Mesenchymal stem cell (in vitro differentiated cells and primary cell): ENCODE measurements around the gene MRNIP.

Source experiments
- DNase-seq: peaks from one replicate; pipeline ENCODE4 v3.0.0-alpha.2; 2013
- H2AFZ ChIP-seq: one replicate; pipeline ENCODE4 v1.6.1; 2013; ENCODE audit warnings: low read depth, mild to moderate bottlenecking, control low read depth, inconsistent platforms, low read length, moderate library complexity
- H2AK5ac ChIP-seq: 2 replicates; pipeline ENCODE4 v1.6.1; 2013; ENCODE audit warnings: low read length, moderate library complexity, mild to moderate bottlenecking, inconsistent platforms; ENCODE audit not compliant: severe bottlenecking
- H2BK120ac ChIP-seq: one replicate; pipeline ENCODE4 v1.6.1; 2013; ENCODE audit warnings: low read depth, mild to moderate bottlenecking, inconsistent platforms, low read length, moderate library complexity
- H2BK12ac ChIP-seq, 2 experiments: one replicate each; pipeline ENCODE4 v1.6.1; 2013; ENCODE audit warnings: inconsistent platforms in 2 of 2, low read length in 2 of 2, mild to moderate bottlenecking in 2 of 2, moderate library complexity in 2 of 2, control low read depth in 1 of 2
- H2BK15ac ChIP-seq: one replicate; pipeline ENCODE4 v1.6.1; 2013; ENCODE audit warnings: mild to moderate bottlenecking, low read depth, inconsistent platforms; ENCODE audit not compliant: poor library complexity, severe bottlenecking
- H2BK5ac ChIP-seq: 2 replicates; pipeline ENCODE4 v1.6.1; 2013; ENCODE audit warnings: low read depth, mild to moderate bottlenecking, low read length, control low read depth, inconsistent platforms; ENCODE audit not compliant: poor library complexity, severe bottlenecking
- H3K14ac ChIP-seq, 2 experiments: one replicate each; pipeline ENCODE4 v1.6.1; 2013; ENCODE audit warnings: inconsistent platforms in 2 of 2, low read length in 2 of 2, control low read depth in 1 of 2, mild to moderate bottlenecking in 1 of 2, moderate library complexity in 1 of 2
- H3K18ac ChIP-seq, 2 experiments: one replicate each; pipeline ENCODE4 v1.6.1; 2013; ENCODE audit warnings: inconsistent platforms in 2 of 2, low read length in 2 of 2, control low read depth in 1 of 2, low read depth in 1 of 2, mild to moderate bottlenecking in 1 of 2
- H3K23ac ChIP-seq, 2 experiments: one replicate each; pipeline ENCODE4 v1.6.1; 2013; ENCODE audit warnings: inconsistent platforms in 2 of 2, low read length in 2 of 2, mild to moderate bottlenecking in 2 of 2, moderate library complexity in 2 of 2, control low read depth in 1 of 2
- H3K27ac ChIP-seq: 2 replicates; pipeline ENCODE4 v1.5.1; 2013; ENCODE audit warnings: mild to moderate bottlenecking, moderate library complexity, low read length, control low read depth, inconsistent platforms; ENCODE audit not compliant: poor library complexity, severe bottlenecking
- H3K27me3 ChIP-seq, 2 experiments: 2 replicates each; pipeline versions ENCODE4 v1.6.1 to v1.7.0; 2013; ENCODE audit warnings: low read length in 2 of 2, mild to moderate bottlenecking in 2 of 2, moderate library complexity in 2 of 2, control low read depth in 1 of 2, inconsistent platforms in 1 of 2; ENCODE audit not compliant: control insufficient read depth in 1 of 2, insufficient read depth in 1 of 2
- H3K36me3 ChIP-seq, 2 experiments: 2 replicates each; pipeline versions ENCODE4 v1.6.1 to v1.7.0; 2013; ENCODE audit warnings: low read length in 2 of 2, control low read depth in 1 of 2, inconsistent platforms in 1 of 2, low read depth in 1 of 2, mild to moderate bottlenecking in 1 of 2; ENCODE audit not compliant: insufficient read depth in 2 of 2, control insufficient read depth in 1 of 2
- H3K4ac ChIP-seq, 2 experiments: one replicate each; pipeline ENCODE4 v1.6.1; 2013; ENCODE audit warnings: inconsistent platforms in 2 of 2, low read length in 2 of 2, mild to moderate bottlenecking in 2 of 2, moderate library complexity in 2 of 2, control low read depth in 1 of 2, low read depth in 1 of 2
- H3K4me1 ChIP-seq: 2 replicates; pipeline ENCODE4 v1.6.1; 2013; ENCODE audit warnings: low read depth, low read length, control low read depth; ENCODE audit not compliant: control insufficient read depth, insufficient read depth
- H3K4me2 ChIP-seq: 2 replicates; pipeline ENCODE4 v1.6.1; 2013; ENCODE audit warnings: low read length, mild to moderate bottlenecking, inconsistent platforms; ENCODE audit not compliant: poor library complexity, severe bottlenecking
- H3K4me3 ChIP-seq, 2 experiments: 2 replicates each; pipeline versions ENCODE4 v1.5.1 to v1.7.0; 2013; ENCODE audit warnings: low read length in 2 of 2, mild to moderate bottlenecking in 2 of 2, control low read depth in 1 of 2, low read depth in 1 of 2; ENCODE audit not compliant: insufficient read depth in 1 of 2
- H3K79me1 ChIP-seq: replicated peaks from 2 replicates; pipeline ENCODE4 v1.6.1; 2013; ENCODE audit warnings: mild to moderate bottlenecking, control low read depth, low read length, inconsistent platforms; ENCODE audit not compliant: poor library complexity, severe bottlenecking
- H3K9ac ChIP-seq: 2 replicates; pipeline ENCODE4 v1.7.0; 2013; ENCODE audit warnings: mild to moderate bottlenecking, low read length, moderate library complexity
- H3K9me3 ChIP-seq: 2 replicates; pipeline ENCODE4 v1.7.0; 2013; ENCODE audit warnings: mild to moderate bottlenecking, low read length; ENCODE audit not compliant: control insufficient read depth
- H4K8ac ChIP-seq: one replicate; pipeline ENCODE4 v1.6.1; 2013; ENCODE audit warnings: inconsistent platforms, mild to moderate bottlenecking, low read length, moderate library complexity
- H4K91ac ChIP-seq: one replicate; pipeline ENCODE4 v1.6.1; 2013; ENCODE audit warnings: mild to moderate bottlenecking, low read length, inconsistent platforms
- WGBS: methylation state at CpG from one replicate; pipeline ENCODE4 v1.1.7; 2013; ENCODE audit warnings: mixed read lengths; 5-methylcytosine and 5-hydroxymethylcytosine counted together

MRNIP gene

DNA sequence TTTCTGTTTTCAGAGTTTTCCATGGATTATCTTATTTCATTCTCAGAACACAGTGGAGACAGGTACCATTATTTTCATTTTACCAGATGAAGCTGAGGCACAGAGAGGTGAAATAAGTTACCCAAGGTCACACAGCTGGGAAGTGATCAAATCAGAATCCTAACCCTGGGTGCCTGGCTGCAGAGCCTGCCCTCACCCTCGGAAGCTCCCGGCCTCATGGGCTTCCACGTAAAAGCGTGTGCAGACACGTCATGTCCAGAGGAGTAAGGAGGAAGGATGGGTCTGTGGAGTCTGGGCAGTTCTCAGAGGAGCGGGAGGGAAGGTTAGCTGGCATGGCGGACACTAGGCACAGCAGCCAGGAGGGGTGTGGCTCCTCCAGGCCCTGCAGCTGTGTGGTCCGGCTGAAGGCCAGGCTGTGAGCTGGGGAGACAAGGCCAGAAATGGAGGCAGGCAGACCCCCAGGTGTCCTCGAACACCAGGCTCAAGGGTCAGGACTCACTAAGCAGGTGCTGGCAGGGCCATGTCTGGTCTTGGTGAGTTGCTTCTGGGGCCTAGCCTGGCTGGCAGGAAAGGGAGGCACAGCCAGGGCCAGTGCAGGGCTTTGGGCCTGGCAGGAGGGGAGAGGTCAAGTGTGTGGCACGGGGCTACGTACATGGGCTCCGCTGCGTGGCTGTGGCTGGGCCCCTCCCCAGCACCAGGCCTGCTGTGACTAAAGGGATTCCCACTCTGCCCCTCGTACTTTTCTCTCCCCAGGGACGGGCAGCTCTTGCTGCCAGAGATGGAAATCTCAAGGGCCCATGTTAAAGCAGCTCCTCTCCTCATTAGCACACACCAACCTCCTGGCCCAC lies 43.5 kb upstream of the MRNIP start:
- no peak overlapping the region for H3K27ac ChIP-seq
- peaks cover 14% of the 10 kb centered on the region for H3K4me1 ChIP-seq
- DNase-seq = no peak
- no peak overlapping the region for H3K14ac ChIP-seq
- no peaks in the 10 kb centered on the region for H3K27me3 ChIP-seq
- H3K9me3 ChIP-seq = no peaks in the 10 kb centered on the region
- H3K4me2 ChIP-seq = no peak overlapping the region
- peaks cover 72 to 76% of the 10 kb centered on the region in 2 experiments for H3K36me3 ChIP-seq
- peak overlapping the region; percentile 39 for H4K8ac ChIP-seq
- no peak overlapping the region for H3K9ac ChIP-seq
- peak overlapping the region in 1 of 2 experiments; percentile 48 for H3K23ac ChIP-seq
- no peak overlapping the region for H3K18ac ChIP-seq
- peak overlapping the region; percentile 57 for H2BK15ac ChIP-seq
- H2BK5ac ChIP-seq = no peak overlapping the region
- H2AFZ ChIP-seq = no peak overlapping the region
- no peak overlapping the region for H2BK12ac ChIP-seq
- H3K4me3 ChIP-seq = peak overlapping the region in 1 of 2 experiments; percentile 22
- H4K91ac ChIP-seq = no peak overlapping the region
- H3K4ac ChIP-seq = no peak overlapping the region
- H2BK120ac ChIP-seq = no peak overlapping the region
- no peak overlapping the region for H2AK5ac ChIP-seq
- peaks cover 60% of the 10 kb centered on the region for H3K79me1 ChIP-seq
- WGBS = 96% methylated on average over 15 of the region's 15 CpGs

DNA sequence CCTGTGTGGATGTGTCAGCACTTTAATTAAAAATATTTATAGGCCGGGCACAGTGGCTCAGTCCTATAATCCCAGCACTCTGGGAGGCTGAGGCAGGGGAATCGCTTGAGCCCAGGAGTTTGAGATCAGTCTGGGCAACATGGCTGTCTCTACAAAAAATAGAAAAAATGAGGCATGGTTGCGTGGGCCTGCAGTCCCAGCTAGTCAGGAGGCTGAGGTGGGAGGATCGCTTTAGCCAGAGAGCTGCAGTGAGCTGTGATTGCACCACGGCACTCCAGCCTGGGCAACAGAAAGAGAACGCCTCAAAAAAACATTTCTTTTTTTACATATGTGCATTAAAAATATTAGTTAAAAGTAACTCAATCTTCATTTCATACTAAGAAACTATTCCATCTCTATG lies 42.8 kb upstream of the MRNIP start:
- Histone ChIP-seq H4K91ac (no peak overlapping the region), H3K79me1 (peaks cover 58% of the 10 kb centered on the region), H2BK15ac (no peak overlapping the region), H3K4me3 (no peak overlapping the region), H2BK5ac (no peak overlapping the region), H3K9ac (no peak overlapping the region), H3K9me3 (no peaks in the 10 kb centered on the region), H2BK12ac (no peak overlapping the region), H3K18ac (no peak overlapping the region), H3K4me2 (no peak overlapping the region), H3K27ac (no peak overlapping the region), H2AFZ (no peak overlapping the region), H3K27me3 (no peaks in the 10 kb centered on the region), H3K4ac (no peak overlapping the region), H3K4me1 (peaks cover 7% of the 10 kb centered on the region), H2BK120ac (no peak overlapping the region), H3K14ac (no peak overlapping the region), H4K8ac (no peak overlapping the region), H3K36me3 (peaks cover 72 to 80% of the 10 kb centered on the region in 2 experiments), H2AK5ac (no peak overlapping the region), H3K23ac (no peak overlapping the region)
- WGBS = over 99% methylated on average over 4 of the region's 6 CpGs
- no peak for DNase-seq

DNA sequence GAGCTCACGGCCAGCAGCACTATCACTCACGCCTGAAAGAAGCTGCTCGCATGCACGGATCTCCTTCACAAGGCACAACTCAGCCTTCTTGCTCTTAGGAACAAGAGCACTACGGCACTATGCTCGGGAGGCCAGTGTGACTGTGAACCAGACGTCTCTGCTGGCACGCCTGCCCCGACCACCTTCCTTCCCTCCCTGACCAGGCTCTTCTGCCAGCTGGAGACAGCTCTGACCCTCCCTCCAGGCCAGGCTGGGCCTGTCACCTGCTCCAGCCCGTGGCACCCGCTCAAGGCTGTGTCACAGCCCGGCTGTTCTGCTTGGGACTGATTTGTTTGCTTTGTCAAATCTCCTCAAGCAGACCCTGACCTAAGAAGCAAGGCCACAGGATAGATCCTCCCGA lies 42.1 kb upstream of the MRNIP start:
- Histone ChIP-seq H3K9me3 (no peaks in the 10 kb centered on the region), H3K79me1 (peaks cover 54% of the 10 kb centered on the region), H4K91ac (no peak overlapping the region), H2BK5ac (no peak overlapping the region), H3K4me1 (peaks cover 2% of the 10 kb centered on the region), H3K18ac (no peak overlapping the region), H3K27ac (no peak overlapping the region), H2AK5ac (no peak overlapping the region), H4K8ac (no peak overlapping the region), H3K14ac (no peak overlapping the region), H3K4me3 (no peak overlapping the region), H3K9ac (no peak overlapping the region), H3K36me3 (peaks cover 65 to 88% of the 10 kb centered on the region in 2 experiments), H3K4ac (no peak overlapping the region), H2BK15ac (no peak overlapping the region), H2BK120ac (no peak overlapping the region), H3K23ac (no peak overlapping the region), H3K4me2 (no peak overlapping the region), H2AFZ (no peak overlapping the region), H2BK12ac (no peak overlapping the region), H3K27me3 (no peaks in the 10 kb centered on the region)
- WGBS = 93% methylated on average over 13 of the region's 13 CpGs
- DNase-seq = no peak

DNA sequence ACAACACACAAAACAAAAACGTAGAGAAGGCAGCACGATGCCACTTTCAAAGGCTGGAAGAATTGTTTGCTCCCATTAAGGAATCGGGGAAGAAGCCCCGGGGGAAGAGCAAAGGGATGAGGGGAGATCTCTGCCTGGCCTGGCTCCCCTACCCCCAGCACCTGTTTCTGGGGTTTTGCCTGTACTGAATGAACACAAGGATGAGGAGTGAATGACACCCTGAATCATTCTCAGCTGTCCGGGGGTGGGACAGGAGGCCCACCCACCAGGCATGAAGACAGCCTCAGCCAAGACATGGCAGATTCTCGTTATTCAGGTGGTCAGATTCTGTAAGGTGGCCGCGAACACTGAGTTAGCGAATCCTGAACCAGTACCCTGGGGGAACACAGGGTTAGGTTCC lies 41.6 kb upstream of the MRNIP start:
- Histone ChIP-seq H3K27me3 (no peaks in the 10 kb centered on the region), H3K36me3 (peaks cover 70 to 93% of the 10 kb centered on the region in 2 experiments), H3K4ac (no peak overlapping the region), H3K27ac (no peak overlapping the region), H3K23ac (no peak overlapping the region), H3K79me1 (peaks cover 57% of the 10 kb centered on the region), H4K91ac (no peak overlapping the region), H2BK12ac (no peak overlapping the region), H3K4me2 (no peak overlapping the region), H3K14ac (no peak overlapping the region), H4K8ac (no peak overlapping the region), H3K9me3 (no peaks in the 10 kb centered on the region), H2BK5ac (no peak overlapping the region), H2BK15ac (no peak overlapping the region), H3K4me1 (peaks cover 2% of the 10 kb centered on the region), H2BK120ac (no peak overlapping the region), H2AK5ac (no peak overlapping the region), H3K18ac (no peak overlapping the region), H3K4me3 (no peak overlapping the region), H2AFZ (no peak overlapping the region), H3K9ac (no peak overlapping the region)
- DNase-seq = no peak
- 87% methylated on average over 9 of the region's 9 CpGs for WGBS
